ENCODE results near the gene GIPC2.

- no peak for TF ChIP-seq CTCF (IDR thresholded peaks at IDR 0.05)
- no peak for TF ChIP-seq EP300 (IDR thresholded peaks at IDR 0.05)
Measured at GRCh38 chr1:78113156-78113916, 67.6 kb downstream of the GIPC2 start.
